Activated CD4-positive, alpha-beta T cell treated with anti-CD3 and anti-CD28 coated beads, Interleukin-2, amount 50 U/mL, for 4 hours (primary cell): Measurements from ENCODE around the gene PIM3.

Experiments
- DNase-seq, 2 experiments: peaks; one replicate each; pipeline ENCODE4 v3.0.0-alpha.2; 2020

Gene PIM3

DNA sequence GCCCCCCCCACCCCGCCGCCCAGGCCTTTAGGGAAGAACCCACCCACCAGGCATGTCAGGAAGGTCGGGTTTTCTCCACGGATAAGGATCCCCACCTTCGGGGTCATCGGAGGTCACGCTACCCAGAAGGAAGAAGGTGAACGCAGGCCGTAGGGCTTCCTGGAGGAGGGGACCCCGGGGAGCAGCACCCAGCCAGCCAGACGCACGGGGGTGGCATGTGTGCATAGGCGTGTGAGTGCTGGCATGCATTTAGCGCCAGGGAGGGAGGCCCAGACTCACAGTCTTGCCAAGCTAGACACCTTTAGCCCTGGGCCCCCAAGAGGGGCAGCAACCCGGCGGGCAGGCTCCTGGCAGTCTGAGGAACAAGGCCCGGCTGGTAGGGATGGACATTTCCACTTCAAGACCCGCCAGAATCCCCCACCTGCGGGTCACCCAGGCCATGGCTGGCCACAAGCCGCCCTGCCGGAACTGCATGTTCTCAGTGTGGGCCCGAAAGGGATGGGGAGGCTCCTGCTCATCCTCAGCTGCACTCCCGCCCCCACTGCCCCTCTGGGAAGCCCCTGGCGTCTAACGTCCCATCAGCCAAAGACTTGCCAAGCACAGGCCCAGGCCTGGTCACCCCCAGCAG is 16.7 kb upstream of the PIM3 start:
- DNase-seq = no peak

DNA sequence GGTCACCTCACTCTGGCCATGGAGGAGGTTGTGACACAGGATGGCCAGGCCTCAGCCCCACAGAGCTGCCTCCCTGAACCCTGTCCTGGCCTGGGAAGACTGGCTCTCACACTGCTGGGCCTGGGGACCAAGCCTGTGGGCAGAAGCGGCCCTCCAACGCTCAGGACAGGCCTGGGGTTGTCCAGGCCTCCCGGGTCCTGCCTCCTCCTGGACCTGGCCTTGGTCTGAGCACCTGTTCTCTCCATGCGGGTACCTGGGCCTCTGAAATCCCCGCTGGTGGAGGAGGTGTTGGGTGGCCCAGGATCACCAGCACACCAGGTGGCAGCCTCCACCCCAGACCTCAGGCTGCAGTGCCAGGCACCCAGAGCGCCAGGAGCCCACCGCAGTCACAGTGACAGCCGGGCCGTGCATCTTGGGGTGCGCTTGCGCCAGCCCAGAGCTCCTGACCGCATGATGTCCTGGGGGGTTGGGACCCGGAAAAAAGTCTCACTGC is 16.1 kb upstream of the PIM3 start:
- no peak for DNase-seq

DNA sequence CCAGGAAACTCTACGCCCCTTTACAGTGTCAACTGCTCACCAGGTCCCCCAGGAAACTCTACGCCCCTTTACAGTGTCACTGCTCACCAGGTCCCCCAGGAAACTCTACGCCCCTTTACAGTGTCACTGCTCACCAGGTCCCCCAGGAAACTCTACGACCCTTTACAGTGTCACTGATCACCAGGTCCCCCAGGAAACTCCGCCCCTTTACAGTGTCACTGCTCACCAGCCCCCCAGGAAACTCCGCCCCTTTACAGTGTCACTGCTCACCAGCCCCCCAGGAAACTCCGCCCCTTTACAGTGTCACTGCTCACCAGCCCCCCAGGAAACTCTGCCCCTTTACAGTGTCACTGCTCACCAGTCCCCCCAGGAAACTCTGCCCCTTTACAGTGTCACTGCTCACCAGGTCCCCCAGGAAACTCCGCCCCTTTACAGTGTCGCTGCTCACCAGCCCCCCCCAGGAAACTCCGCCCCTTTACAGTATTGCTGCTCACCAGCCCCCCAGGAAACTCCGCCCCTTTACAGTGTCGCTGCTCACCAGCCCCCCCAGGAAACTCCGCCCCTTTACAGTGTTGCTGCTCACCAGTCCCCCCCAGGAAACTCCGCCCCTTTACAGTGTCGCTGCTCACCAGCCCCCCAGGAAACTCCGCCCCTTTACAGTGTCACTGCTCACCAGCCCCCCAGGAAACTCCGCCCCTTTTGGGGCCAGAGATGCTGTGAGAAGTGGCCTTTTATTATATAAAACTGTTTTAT is 15.4 kb upstream of the PIM3 start:
- peak in 1 of 2 experiments; percentile 21 for DNase-seq

DNA sequence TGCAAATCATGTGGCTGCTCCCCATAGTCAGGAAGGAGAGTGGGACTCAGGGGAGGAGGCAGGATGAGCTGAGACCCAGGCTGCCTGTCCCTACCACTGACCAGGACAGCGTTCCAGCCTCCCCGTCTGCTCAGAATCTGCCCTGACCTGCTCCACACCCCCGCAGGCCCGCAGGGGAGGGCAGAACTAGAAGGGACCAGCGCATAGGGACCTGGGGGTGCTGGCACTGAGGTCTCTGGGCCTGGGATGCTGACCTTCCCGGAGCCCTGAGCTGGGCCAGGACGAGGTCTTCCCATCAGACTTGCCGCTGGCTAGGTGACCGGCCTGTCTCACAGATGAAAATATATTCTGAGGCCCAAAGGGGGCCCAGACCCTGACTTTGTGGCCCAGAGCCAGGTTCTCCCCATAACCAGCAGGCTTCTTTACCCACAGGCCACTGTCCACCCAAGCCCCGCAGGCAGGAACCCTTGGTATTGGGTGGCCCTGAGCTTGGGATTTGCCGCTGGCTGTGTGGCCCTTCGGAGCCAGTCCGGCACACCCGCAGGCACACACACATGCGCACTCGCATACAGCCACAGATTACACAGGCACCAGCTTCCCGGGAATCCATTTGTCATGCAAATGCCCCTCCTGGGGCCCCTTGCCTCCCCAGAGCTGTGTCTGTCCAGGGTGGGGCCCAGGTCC is 13.8 kb upstream of the PIM3 start:
- DNase-seq = no peak

DNA sequence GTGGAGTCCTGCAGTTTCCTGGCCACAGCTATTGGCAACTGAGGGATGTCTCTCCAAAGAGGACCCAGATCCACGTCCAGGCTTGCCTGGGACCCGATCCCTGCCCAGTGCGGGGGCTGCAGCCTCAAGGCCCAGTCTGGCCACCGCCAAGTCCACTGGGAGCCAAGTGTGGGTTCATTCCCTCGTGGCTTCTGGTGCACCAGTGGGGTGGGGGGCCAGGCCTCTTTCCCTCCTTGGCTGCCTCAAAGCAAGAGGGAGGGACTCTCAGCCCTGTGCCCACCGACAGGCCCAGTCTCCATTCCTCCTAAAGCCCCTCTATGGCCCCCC is 13.3 kb upstream of the PIM3 start:
- DNase-seq = no peak

DNA sequence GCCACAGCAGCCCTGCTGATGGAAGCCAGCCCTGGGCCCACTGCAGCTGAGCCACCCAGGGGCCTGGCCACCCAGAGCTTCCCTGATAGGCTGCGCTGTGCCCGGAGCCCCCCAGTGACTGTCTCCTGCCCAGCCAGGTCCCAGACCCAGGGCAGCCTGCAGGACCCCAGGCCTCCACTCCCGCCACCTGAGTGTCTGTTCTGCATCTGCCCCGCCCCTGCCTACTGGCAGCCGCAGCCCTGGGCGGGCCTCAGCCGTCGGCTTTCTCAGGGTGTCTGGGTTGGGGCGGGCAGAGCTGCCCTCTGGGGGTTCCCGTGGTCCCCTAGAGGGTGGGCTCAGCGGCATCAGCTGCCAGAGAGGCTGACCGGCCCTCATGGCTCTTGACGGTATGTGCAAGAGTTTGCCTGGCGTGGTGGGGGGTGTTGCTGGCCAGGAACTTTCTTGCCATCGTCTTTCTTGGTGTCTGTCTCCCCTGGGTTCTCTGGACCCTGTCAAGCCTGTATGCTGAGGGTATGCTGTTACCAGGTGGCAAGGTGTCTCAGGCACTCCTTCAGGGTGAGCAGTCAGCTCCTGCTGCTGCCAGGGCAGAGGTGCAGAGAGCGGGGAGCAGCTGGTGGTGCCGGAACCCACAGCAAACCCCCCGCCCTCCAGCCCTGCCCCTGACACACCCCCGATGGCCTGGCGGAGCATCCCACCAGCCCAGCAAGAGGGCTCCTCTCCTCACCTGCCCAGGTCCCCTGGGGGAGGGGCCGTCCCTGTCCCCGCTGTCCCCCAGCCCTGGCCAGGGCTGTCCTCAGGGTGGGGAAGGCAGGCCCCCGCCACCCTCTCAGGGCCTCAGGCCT is 12.2 kb upstream of the PIM3 start:
- DNase-seq = no peak

DNA sequence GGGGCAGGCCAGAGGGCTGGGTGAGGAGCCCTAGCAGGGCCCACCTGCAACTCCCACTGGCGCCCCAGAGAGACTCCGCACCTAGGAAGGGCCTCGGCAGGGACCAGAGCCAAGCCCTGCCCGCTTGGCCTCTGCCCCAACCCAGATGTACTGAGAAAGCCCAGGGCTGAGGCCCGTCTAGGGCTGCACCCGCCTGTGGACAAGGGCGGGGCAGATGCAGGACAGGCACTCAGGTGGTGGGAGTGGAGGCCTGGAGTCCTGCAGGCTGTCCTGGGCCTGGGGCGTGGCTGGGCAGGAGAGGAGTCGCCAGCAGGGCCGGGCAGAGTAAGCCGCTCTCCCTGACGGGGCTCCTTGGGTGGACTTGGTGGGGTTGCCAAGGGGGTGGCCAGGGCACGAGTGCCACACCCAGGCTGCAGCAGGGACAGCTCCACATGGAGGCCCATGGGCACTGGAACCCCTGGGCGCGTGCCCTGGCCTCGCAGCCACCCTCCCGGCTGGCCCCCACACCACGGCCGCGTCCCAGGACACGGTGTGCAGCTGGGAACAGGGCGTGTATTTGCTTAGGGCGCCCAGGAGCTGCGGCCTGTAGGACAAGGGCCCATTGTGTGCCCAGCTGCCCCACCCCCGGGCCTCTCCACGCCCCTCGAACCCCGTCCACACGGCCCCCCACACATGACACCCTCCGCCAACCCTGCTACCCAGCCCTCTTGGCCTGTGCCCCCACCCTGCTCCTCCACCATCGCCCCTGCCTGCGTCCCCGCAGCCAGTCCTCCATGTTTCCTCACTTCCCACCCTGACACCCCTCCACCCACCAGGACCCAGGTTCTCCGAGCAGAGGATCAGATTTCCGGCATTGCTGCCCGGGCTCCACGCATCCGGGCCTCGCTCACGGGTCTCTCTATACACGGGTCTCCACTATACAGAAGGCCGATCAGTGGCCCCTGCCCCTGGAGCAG is 11.3 kb upstream of the PIM3 start:
- DNase-seq = no peak

DNA sequence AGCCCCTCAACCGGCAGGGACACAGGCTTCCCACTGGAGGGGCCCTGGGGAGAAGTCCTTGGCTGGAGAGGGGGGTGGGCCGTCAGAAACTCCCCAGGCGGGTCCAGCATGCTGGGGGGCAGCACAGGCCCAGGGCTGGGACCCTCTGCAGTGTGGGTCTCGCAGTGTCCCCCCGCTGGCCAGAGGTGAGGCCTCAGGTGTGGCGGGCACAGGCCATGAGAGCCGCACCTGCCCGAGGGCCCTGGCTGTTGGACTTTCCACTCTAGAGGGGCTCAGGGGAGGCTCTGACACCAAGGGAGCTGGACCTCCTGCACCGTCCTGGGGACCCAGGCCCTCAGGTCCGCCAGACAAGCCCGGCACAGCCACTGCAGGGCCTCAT is 10.7 kb upstream of the PIM3 start:
- DNase-seq = no peak

DNA sequence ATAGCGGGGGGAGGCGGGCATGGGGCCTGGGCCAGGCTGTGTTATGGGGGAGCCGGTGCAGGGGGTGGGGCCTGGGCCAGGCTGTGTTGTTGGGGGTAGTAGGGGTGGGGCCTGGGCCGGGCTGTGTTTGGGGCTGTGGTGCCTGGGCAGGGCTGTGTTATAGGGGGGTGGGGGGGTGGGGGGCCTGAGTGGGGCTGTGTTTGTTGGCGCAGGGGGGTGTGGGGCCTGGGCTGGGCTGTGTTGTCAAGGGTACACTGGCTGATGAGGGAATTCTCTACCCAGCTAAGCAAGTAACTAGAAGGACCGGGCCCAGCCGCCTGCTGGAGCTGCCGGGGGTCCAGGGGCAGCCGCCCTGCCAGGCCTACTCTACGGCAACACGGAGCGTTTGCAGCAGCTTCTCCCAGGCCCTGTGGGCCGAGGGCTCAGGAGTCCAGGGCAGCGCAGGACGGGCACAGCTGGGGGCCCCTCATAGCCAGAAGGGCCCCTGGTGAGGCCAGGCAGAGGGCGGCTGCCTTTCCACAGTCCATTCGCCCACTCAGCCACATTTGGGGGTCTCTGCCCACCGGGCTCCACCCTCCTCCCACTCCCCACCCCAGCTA is 10.1 kb upstream of the PIM3 start:
- no peak for DNase-seq

DNA sequence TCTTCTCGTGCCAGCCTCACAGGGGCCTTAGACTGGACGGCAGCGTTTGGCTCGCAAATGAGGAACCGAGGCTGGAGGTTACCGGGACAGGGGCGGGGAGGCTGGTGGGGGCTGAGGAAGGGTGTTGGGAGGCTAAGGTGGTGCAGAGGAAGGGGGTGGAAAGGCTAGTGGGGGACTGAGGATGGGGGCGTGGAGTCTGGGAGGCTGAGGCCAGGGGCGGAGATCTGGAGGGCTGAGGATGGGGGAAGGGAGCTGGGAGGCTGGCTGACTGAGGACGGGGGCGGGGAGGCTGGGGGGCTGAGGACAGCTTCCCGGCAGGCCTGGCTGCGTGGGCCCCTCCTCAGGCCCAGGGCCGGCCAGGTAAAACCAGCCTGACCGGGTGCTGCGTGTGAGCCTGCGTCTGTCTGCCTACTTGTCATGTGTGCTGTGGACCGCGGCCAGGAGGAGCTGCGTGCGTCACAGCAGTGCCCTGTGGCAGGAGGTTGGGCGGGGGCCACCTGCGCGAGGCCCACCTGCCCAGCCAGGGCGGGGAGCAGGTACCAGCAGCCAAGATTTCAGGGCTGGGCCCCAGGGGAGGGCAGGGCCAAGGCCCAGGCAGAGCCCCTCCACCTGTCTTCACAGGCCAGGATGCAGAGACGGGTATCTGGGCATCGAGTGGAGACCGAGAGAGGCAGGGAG is 9.4 kb upstream of the PIM3 start:
- no peak for DNase-seq

DNA sequence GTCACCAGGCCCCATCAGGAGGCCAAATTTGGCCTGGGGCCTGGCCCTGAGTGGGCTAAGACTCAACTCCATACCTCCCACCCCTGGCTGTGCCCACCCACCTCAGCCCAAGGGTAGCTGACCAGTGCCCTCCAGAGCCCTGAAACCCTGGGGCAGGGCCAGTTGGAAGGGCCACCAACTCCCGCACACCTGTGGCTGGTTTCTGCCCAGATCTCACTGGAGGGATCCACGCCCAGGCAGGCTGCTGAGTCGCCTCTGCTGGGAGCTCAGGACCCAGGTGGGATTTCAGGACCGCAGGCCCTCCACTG is 8.9 kb upstream of the PIM3 start:
- no peak for DNase-seq

DNA sequence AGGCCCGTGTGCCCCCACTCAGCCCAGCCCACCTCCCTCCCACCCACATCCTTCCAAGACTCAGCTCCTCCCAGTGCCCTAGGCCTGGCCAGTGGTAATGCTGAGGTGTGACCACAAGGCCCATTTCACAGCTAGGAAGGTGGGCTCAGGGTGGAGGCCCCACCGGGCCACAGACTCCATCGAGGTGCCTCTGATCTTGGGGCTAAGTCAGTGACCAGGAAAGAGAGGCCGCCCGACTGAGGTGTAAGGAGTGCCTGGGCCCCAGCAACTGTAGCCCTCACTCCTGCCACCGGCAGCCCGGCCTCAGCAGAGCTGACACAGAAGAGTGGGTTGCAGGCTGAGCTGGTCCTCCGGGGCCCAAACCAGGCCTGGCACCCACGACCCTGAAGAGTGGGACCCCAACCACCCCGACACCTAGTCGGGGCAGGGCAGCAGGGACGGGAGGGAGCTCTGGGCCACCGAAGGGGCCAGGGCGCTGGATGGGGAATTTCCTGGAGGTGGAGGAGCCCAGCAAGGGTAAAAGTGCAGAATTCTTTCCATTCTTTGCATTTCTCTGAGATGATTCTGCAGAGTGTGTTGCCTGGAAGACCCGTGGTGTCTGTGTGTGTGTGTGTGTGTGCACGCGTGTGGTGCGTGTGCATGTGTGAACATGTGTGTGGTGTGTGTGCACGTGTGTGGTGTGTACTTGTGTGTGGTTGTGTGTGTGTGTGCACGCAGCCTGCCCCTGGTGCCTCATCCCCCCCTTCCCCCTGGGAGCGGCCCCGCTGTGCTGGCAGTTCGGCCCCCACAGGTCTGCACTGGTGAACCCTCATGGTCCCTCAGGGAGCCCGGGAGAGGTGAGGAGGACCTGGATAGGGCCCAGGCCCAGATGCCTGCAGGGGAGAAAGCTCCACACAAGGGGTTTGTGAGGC is 8.3 kb upstream of the PIM3 start:
- no peak for DNase-seq

DNA sequence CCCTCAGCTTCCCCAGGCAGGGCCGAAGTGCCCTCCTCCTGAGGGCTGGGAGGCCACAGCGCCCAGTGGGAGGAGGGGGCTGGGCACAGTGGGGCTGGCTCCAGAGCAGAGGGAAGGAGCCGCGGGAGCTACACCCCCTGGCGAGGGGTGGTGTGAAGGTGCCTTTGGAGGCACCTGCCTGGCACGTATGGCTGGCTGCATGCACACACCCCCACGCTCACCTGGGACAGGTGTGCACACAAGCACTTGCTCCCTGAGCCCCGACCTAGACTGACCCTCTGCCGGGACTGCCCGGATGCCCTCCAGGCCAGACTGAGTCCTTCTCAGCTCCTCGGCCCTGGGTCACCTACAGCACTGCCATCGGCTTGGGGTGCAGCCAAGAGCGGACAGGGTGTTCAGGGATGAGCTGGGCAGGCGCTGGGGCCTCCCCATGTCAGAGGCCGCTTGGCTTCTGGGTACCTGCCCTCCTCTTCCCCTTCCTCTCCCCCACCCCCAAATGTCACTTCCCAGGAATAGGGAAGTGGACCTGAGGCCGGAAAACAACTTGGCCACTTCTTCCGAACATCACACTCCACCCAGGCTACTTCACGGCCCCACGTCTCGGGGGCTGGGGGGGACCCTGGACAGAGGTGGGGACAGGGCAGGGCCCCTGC is 7.4 kb upstream of the PIM3 start:
- DNase-seq = no peak

DNA sequence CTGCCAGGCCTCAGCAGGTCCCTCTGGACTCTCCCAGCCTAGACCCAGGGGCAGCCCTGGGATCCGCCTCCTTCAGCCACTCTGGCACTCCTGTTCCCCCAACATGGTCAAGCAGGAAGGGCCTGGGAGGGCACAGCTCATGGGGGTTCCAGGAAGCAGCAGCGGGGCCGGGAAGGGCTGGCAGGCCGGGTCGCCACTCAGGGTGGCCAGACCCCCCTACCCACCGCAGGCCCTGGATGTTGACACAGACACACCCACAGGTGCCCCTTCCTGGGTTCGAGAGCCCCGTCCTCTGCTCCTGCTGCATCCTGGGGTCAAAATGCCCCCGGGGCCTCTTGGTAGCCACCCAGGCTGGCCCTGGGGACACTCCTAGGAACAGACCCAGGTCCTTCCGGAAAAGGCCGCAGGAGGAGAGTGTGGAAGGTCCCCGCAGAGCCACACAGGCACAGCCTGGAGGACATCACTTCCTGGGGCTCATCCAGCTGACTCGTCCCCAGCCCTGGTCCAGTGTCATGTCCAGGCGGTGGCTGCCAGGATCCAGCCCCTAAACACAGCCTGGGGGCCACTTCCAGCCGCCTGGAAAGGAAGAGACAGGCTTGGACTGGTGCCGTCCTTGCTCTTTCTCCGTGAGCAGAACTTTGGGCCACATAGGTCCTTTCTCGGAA is 6.8 kb upstream of the PIM3 start:
- no peak for DNase-seq

DNA sequence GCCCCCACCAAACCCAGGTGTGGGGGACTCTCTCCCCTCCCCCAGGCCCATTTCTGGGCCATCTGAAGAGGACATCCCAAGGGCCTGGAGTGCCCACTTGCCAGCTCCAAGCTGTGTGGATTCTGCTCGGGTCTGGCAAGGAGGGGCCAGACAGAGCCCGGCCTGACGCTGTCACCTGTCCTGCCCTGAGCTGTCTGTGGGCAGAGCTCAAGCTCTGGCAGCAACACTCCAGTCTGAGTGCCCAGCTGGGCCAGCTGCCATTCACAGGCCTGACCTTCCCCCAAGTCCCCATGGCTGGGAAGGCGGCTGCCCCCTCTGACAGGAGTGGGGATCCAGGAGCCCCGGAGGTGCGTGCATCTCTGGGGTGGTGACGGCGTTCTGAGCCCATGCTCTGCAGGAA is 6.2 kb upstream of the PIM3 start:
- no peak for DNase-seq

DNA sequence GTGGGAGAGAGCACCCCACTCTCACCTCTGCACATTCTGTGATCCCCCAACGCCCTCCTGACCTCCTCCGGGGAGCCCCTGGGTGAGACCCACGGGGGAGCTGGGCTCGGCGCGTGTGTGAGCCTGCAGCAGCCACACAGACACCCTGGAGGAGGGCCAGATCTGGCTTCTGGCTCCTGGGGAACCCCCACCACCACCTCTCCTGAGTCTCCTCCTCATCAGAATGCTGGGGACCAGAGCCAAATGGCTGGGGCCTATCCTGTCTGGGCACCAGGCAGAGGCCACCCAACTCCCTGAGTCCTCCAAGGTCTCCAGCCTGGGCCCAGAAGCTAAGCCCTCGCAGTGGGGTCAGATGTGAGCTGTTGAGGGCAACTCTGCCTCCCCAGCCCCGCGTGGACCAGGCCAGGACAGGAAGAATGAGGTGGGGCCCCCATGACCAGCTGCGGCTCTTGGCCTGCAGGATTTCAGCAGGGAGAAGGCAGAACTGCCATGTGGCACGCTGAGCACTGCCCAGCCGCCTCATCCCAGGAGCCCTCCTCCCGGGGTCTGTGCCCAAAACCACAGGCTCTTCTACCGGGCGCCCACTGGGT is 5.5 kb upstream of the PIM3 start:
- no peak for DNase-seq

DNA sequence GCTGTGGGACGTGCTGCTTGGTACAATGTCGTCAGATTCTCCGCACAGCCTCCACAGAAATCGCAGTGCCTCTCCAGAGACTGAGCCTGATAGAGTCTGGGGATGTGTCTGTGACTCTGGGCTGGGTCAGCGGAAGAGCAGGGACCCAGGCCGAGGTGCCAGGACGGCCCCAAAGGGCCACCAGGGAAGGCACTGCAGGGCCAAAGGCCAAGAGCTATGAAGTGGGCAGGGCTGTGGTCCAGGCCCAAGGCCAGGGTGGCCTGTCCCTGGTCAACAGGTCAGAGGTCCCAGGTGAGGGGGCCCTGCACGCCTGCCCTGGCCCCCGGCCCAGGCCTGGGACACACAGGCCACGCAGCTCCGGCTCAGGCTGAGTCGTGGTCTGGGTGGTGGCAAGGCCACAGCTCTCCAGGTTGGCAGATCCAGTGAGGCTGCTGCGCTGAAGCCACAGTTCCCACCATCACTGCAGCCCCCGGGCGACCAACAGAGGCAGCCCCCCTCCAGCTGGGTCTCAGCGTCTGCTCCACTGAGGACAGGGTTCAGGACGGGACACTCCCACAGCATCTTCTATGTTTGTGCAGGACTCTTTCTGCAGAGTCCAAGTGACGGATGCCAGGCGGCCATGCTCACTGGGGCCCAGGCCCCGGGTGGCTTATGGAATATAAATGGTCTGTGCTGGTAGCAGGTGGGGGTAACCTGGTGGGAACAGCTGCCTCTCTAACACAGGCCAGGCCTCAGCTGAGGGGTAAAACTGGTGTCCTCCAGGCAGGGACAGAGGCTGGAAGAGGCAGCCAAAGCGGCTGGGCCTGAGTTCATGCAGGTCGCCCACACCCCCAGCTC is 4.8 kb upstream of the PIM3 start:
- no peak for DNase-seq

DNA sequence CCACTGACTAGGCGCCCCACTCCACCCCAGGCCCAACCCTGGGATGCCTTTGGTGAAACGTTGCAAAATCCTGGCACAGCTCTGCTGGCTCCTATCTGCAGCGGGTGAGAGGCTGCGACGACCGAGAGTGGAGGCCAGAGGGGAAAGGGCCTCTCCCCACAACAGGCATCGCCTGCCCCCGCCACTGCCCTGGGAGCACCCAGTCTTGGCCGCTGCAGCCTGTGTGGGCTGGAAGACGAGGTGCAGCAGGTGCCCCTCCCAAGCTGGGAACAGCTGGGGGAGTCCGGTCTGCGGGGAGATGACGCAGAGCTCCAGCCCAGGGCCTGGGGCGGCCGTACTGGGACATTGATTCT is 4.2 kb upstream of the PIM3 start:
- no peak for DNase-seq
